IPS DF 6.9 (cell line): ENCODE measurements around the gene SELENON.

Experiments used
- DNase-seq: peaks from one replicate; pipeline ENCODE4 v3.0.0-alpha.2; 2013; ENCODE audit warnings: low read depth, low spot score
- H3K27ac ChIP-seq: one replicate; pipeline ENCODE4 v1.5.1; 2013; ENCODE audit warnings: low read length, control low read depth
- H3K27me3 ChIP-seq: 2 replicates; pipeline ENCODE4 v1.6.1; 2013; ENCODE audit warnings: mild to moderate bottlenecking, low read length; ENCODE audit not compliant: control insufficient read depth, insufficient read depth
- H3K36me3 ChIP-seq: 2 replicates; pipeline ENCODE4 v1.6.1; 2013; ENCODE audit warnings: low read length; ENCODE audit not compliant: control insufficient read depth, insufficient read depth
- H3K4me1 ChIP-seq: 2 replicates; pipeline ENCODE4 v1.6.1; 2013; ENCODE audit warnings: low read length; ENCODE audit not compliant: control insufficient read depth, insufficient read depth
- H3K4me3 ChIP-seq: 2 replicates; pipeline ENCODE4 v1.5.1; 2013; ENCODE audit warnings: mild to moderate bottlenecking, low read length
- H3K9me3 ChIP-seq: 2 replicates; pipeline ENCODE4 v1.6.1; 2013; ENCODE audit warnings: low read length, inconsistent platforms; ENCODE audit not compliant: control insufficient read depth, insufficient read depth
- WGBS: extraction: QIAGEN DNeasy Blood & Tissue Kit; methylation state at CpG from one replicate; pipeline ENCODE4 v1.1.7; 2013; ENCODE audit warnings: mixed read lengths, missing lambda C conversion rate; ENCODE audit not compliant: insufficient read length, insufficient coverage; 5-methylcytosine and 5-hydroxymethylcytosine counted together

The SELENON gene

GRCh38 chr1:25819491-25820246, 19.7 kb downstream of the SELENON start, which contains the start of gene MTFR1L:
TSS of gene MTFR1L (plus strand) at chr1:25819954. CDS start at chr1:25823105, 3,151 bp downstream.
- H3K9me3 ChIP-seq, result no peaks in the 10 kb centered on the region
- no peak within 1 kb of the TSS for H3K27ac ChIP-seq
- peaks cover 5% of the 10 kb centered on the region; the same call in 1 of the 2 replicates for H3K4me1 ChIP-seq
- H3K4me3 ChIP-seq, result peak within 1 kb of the TSS; percentile 60
- DNase-seq, result no peak
- H3K36me3 ChIP-seq, result peaks cover 5% of the 10 kb centered on the region; the same call in 1 of the 2 replicates
- H3K27me3 ChIP-seq, result no peaks in the 10 kb centered on the region
- no CpG with 5 or more reads among the region's 64 CpGs for WGBS

GRCh38 chr1:25820247-25821111, 20.5 kb downstream of the SELENON start:
- no peak for DNase-seq
- peaks cover 5% of the 10 kb centered on the region; the same call in 1 of the 2 replicates for H3K4me1 ChIP-seq
- H3K9me3 ChIP-seq, result no peaks in the 10 kb centered on the region
- H3K27ac ChIP-seq, result no peak overlapping the region
- peak overlapping the region; percentile 60 for H3K4me3 ChIP-seq
- H3K27me3 ChIP-seq, result no peaks in the 10 kb centered on the region
- no CpG with 5 or more reads among the region's 67 CpGs for WGBS
- peaks cover 4% of the 10 kb centered on the region; the same call in 1 of the 2 replicates for H3K36me3 ChIP-seq

- peaks cover 5% of the 10 kb centered on the region; the same call in 1 of the 2 replicates for H3K4me1 ChIP-seq
- H3K4me3 ChIP-seq, result peak overlapping the region; percentile 60; the same call in 1 of the 2 replicates
- H3K9me3 ChIP-seq, result no peaks in the 10 kb centered on the region
- H3K36me3 ChIP-seq, result no peaks in the 10 kb centered on the region; the same call in 1 of the 2 replicates
- WGBS, result no CpG with 5 or more reads among the region's 10 CpGs
- no peaks in the 10 kb centered on the region for H3K27me3 ChIP-seq
- no peak overlapping the region for H3K27ac ChIP-seq
- no peak for DNase-seq
Observed at GRCh38 chr1:25821112-25821476, 21.1 kb downstream of the SELENON start.

- Histone ChIP-seq H3K9me3 (no peaks in the 10 kb centered on the region), H3K4me1 (peaks cover 5% of the 10 kb centered on the region; the same call in 1 of the 2 replicates), H3K27ac (no peak overlapping the region), H3K36me3 (peaks cover 5% of the 10 kb centered on the region; the same call in 1 of the 2 replicates), H3K27me3 (no peaks in the 10 kb centered on the region), H3K4me3 (no peak overlapping the region)
- WGBS, result no CpG with 5 or more reads among the region's 5 CpGs
- no peak for DNase-seq
Observed at GRCh38 chr1:25821630-25822091, 21.7 kb downstream of the SELENON start.

GRCh38 chr1:25825605-25826004, 25.6 kb downstream of the SELENON start:
- no CpG with 5 or more reads among the region's 2 CpGs for WGBS

GRCh38 chr1:25826571-25826970, 26.6 kb downstream of the SELENON start:
- no peaks in the 10 kb centered on the region; the same call in 1 of the 2 replicates for H3K4me1 ChIP-seq
- WGBS, result no CpG with 5 or more reads among the region's 10 CpGs
- H3K27me3 ChIP-seq, result no peaks in the 10 kb centered on the region
- peaks cover 22% of the 10 kb centered on the region; the same call in 1 of the 2 replicates for H3K36me3 ChIP-seq
- no peak overlapping the region for H3K4me3 ChIP-seq
- no peak for DNase-seq
- no peaks in the 10 kb centered on the region for H3K9me3 ChIP-seq
- no peak overlapping the region for H3K27ac ChIP-seq

More at GRCh38 chr1:25825605-25826004, 25.6 kb downstream of the SELENON start:
- Histone ChIP-seq H3K27ac (no peak overlapping the region), H3K27me3 (no peaks in the 10 kb centered on the region), H3K9me3 (no peaks in the 10 kb centered on the region), H3K4me1 (no peaks in the 10 kb centered on the region; the same call in 1 of the 2 replicates), H3K4me3 (no peak overlapping the region), H3K36me3 (peaks cover 18% of the 10 kb centered on the region; the same call in 1 of the 2 replicates)
- no peak for DNase-seq

- Histone ChIP-seq H3K9me3 (no peaks in the 10 kb centered on the region), H3K27me3 (no peaks in the 10 kb centered on the region), H3K27ac (no peak overlapping the region), H3K4me3 (no peak overlapping the region), H3K36me3 (peaks cover 24% of the 10 kb centered on the region; the same call in 1 of the 2 replicates), H3K4me1 (no peaks in the 10 kb centered on the region)
- DNase-seq, result no peak
- no CpG with 5 or more reads among the region's 3 CpGs for WGBS
Observed at GRCh38 chr1:25828491-25828890, 28.5 kb downstream of the SELENON start.

- Histone ChIP-seq H3K36me3 (peaks cover 24% of the 10 kb centered on the region; the same call in 1 of the 2 replicates), H3K27ac (no peak overlapping the region), H3K9me3 (no peaks in the 10 kb centered on the region), H3K4me3 (no peak overlapping the region), H3K27me3 (no peaks in the 10 kb centered on the region), H3K4me1 (no peaks in the 10 kb centered on the region)
- WGBS, result no CpG with 5 or more reads among the region's 1 CpG
- DNase-seq, result no peak
Observed at GRCh38 chr1:25829046-25829445, 29.1 kb downstream of the SELENON start.

GRCh38 chr1:25831569-25832196, 31.7 kb downstream of the SELENON start:
- no peak for DNase-seq
- no peak overlapping the region for H3K4me3 ChIP-seq
- no peaks in the 10 kb centered on the region for H3K9me3 ChIP-seq
- H3K27ac ChIP-seq, result no peak overlapping the region
- no peaks in the 10 kb centered on the region for H3K4me1 ChIP-seq
- H3K36me3 ChIP-seq, result peaks cover 22% of the 10 kb centered on the region; the same call in 1 of the 2 replicates
- WGBS, result no CpG with 5 or more reads among the region's 5 CpGs
- no peaks in the 10 kb centered on the region for H3K27me3 ChIP-seq
